ENCODE data around the gene SLC26A1.

Gene SLC26A1

GRCh38 chr4:973431-974397 lies 19.5 kb downstream of the SLC26A1 start, which contains the start of gene DGKQ:
Gene DGKQ (minus strand): TSS chr4:973569. CDS start chr4:973482, 87 bp downstream.
- H3K4me3 ChIP-seq (ENCODE audit: low read length) = peak within 1 kb of the TSS; percentile 56
- no peak for TF ChIP-seq CTCF (conservative IDR thresholded peaks at IDR 0.05; ENCODE audit: low read depth, low read length)
- DNase-seq (ENCODE audit: low read depth) = no peak

GRCh38 chr4:972651-973424 lies 20.4 kb downstream of the SLC26A1 start:
- H3K4me3 ChIP-seq (ENCODE audit: low read length) = peak overlapping the region; percentile 56
- no peak for TF ChIP-seq CTCF (conservative IDR thresholded peaks at IDR 0.05; ENCODE audit: low read depth, low read length)
- no peak for DNase-seq (ENCODE audit: low read depth)

DNA sequence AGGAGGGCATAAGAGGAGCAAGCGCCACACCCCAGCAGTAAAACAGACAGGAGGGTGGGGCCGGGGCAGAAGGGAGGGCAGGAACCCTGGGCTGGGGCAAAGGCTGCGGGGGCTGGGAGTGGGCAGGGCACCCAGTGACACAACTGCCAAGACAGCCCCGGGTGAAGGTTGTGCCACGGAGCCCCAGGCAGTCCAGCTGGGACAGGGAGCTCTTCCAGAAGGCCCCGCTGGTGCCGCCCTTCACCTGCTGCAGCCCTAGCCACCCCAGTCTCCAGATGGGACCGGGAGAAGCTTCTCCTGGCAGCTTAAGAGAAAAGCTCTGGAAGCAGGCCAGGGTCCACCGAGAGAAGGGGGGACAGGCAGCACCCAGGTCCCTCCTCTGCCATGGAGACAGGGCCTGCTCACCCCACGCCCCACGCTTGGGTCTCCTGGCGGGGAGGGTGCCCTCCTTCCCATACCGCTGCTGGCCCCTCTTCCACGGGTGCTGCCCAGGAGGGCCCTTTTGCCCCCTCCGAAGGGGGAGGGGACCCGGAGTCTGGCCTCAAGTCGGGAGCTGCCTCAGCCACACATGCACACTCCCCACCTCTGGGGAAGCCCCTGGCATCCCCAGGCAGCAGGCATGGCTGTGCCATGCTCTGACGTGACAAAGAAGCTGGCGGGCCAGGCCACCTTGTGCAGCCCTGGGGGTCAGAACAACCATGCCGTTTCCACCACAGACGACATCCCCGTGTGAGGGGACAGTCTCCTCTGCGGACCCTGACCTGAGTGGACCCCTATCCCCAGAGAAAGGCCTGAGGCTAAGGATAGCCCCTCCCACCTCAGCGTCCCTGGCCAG lies 21.3 kb downstream of the SLC26A1 start:
- no peak for TF ChIP-seq CTCF (conservative IDR thresholded peaks at IDR 0.05; ENCODE audit: low read depth, low read length)

GRCh38 chr4:970854-971520 lies 22.2 kb downstream of the SLC26A1 start:
- no peak for TF ChIP-seq CTCF (conservative IDR thresholded peaks at IDR 0.05; ENCODE audit: low read depth, low read length)
- DNase-seq (ENCODE audit: low read depth) = no peak

More for the DNA sequence above, 21.3 kb downstream of the SLC26A1 start:
- no peak for DNase-seq (ENCODE audit: low read depth)
- peak overlapping the region; percentile 56 for H3K4me3 ChIP-seq (ENCODE audit: low read length)

GRCh38 chr4:970046-970745 lies 23.0 kb downstream of the SLC26A1 start:
- DNase-seq (ENCODE audit: low read depth) = no peak
- TF ChIP-seq CTCF (conservative IDR thresholded peaks at IDR 0.05; ENCODE audit: low read depth, low read length) = no peak
- no peak overlapping the region for H3K4me3 ChIP-seq (ENCODE audit: low read length)

More at GRCh38 chr4:970854-971520, 22.2 kb downstream of the SLC26A1 start:
- H3K4me3 ChIP-seq (ENCODE audit: low read length) = no peak overlapping the region
